ENCODE data around the gene SLC9A3.
"Not testable (repeated sequence)": the region's sequence is repeated elsewhere in the genome, so short reads cannot be mapped to it uniquely, and the experiment has no call there.

SLC9A3 gene

DNA sequence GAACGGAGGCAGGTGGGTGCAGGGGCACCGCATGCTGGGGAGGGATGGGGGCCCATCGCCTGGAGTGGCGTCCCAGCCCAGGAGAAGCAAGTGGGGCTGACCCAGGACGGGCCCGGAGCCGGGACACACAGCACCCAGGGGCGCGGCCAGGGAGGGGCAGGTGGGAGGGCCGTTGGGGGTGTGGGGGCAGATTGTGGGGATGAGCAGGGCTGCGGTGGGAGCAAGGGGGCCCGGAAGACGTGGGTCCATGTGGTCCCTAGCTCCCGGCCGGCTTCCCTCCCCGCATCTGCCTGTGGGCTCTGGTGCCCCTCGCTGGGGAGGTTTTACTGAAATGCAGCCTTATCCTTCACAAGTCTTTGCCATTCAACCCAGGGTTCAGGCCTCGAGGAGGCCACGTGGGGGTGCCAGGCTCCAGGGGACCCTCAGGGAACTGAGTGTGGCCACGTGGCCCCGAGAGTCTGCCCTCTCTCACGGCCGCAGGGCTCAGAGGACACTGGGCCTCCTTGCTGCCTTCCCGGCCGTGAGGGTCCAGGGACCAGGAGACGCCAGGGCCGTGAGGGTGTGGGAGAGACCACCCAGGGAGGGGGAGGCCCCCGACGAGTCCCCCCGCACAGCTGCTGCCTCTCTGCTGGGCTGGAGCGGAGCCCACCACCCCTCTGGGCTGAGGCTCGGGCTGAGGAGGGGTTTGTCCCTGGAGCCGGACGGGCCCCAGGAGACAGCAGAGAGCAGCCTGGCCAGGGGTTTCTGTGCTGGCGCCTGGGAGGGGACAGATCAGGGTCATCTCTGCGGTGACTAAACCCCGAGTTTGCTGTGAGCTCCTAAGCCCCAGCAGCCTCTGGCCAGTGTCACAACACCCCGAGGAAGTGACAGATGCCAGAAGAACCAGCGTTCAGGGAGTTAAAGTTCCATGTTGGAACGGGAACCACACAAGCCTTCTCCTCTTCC is 35.2 kb downstream of the SLC9A3 start:
- no peak for DNase-seq

DNA sequence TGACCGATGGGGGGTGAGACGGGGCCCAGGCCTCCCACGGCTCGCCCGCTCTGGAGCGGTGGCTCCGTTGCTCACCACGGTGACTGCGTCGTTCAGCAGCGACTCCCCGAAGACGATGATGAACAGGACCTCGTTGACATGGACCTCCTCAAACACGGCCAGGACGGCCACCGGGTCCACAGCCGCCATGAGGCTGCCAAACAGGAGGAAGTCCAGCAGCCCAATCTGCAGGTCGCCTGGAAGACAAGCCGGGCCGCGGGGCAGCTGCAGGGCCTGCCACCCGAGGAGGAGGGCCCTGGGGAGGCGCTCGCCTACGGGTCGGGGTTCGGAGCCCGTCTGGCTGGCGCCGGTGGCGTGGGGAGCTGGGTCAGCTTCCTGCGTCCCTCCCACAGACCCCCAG is 36.0 kb downstream of the SLC9A3 start:
- DNase-seq, result no peak

DNA sequence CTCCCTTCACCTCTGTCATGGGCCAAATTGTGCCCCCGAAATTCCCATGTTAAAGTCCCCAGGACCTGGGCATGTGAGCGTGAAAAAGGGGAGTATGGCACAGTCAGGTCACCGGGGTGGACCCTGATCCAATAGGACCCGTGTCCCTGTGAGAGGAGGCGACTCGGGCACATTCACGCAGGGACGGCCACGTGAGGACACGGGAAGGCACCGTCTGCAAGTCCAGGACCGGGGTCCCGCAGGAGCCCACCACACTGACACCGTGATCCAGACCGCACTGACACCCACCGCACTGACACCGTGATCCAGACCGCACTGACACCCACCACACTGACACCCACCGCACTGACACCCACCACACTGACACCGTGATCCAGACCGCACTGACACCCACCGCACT is 37.7 kb downstream of the SLC9A3 start:
- DNase-seq, result not testable (repeated sequence)

DNA sequence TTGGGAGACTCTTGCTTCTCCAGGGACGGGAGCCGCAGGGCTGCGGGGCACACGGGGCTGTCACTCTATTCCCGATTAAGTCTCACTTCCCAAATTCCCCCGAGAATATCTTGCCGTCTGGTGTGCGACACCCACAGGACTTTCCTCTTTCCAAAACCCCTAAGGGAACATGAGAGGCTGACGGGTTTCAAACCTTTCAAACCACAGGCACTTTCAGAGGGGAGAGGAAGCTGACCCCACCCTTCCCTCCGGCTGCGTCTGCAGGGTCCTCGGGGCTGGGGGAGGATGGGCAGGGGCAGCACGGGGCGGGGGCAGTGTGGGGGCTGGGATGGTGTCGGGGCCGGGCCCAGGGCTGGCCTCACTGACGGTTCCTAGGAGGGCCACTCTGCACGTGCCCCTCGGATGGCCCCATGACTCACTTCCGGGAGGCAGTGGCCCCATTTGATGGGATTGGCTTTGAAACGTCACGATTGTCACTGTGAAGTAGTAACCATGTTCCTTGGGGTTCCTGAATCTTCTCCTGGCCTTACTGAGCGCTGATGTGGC is 38.2 kb downstream of the SLC9A3 start:
- DNase-seq, result no peak

DNA sequence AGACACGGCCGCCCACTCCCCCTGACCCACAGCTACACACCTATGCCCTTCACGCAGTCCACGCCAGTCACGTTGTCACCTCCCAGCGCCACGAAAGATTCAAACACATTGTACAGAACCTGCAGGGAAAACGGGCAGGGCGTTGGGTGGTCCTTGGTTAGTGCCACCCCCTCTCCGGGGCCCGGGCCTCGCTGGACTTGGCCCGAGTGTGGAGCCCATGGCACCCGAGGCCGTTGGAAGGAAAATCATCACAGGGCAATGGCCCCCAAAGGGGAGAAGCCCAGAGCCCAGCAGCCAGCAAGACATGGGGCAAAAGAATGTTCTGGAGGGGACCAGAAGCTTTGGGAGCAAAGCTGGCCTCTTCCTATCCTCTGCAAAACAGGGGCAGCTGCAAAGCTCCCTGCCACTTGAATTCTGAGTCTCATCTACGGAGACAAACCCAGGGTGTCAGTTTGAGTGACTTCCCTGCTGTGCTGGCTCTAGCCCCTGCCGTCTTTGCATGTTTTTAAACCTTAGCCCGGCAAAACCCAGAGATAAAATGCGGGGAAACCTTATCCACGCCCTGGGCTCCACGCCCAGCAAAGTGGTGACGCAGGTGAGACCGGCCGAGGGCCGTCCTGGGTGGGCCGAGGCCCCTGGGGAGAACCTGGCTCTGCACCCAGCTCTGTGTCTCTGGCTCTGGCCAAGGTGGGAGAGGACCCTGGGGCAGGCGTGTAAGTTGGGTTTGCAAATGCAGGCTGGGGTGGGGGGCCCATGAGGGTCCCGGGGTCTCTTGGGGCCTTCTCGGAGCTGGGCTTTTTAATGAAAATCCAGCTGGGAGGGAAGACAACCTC is 38.9 kb downstream of the SLC9A3 start:
- no peak for DNase-seq

DNA sequence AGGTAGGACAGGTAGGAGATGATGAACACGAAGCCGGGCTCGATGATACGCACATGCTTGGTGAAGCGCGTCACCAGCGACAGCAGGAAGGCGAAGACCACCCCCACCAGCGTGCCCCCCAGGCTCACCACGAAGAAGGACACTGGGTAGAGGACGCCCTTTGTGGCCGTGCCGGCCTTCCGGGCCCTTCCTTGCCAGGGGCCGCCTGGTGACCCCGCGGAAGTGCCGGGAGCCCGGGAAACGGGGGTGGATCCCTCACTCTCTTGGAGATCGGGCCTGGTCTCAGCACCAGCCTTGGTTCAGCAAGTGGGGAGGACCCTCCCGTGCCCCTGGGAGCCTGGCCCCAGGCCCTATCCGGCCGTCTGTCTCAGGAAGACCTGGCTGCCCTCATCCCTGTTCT is 39.7 kb downstream of the SLC9A3 start:
- no peak for DNase-seq

DNA sequence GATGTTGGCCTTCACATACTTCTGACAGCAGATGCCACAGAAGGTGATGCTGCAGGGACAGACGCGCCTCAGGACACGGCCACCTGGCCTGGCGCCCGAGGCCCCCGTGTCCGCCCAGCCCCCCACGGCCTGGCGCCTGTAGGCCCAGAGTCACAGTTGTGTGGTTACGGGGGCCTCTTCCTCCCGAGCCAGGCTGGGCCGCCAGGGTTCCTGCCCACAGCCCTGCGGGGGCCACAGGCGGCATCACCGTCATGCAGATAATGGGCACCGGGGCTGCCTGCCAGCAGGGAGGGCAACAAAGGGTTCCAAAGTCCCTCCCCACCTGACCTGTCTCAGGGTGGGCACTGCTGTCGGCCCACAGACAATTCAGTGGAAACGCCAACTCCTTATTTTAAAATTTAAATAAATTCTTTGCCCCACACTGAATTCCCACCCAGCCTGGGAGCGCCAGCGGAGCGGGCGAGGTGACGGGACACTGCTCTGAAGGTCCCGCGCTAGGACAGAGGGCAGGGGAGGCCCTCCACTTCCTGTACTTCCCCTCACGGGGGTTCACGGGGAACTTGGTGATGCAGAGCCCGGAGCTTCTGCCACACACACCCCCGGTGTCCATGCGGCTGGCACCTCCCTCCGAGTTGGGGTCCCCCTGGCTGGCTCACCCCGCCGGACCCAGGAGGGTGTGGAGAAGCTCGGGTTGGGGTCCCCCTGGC is 40.7 kb downstream of the SLC9A3 start:
- DNase-seq, result no peak

DNA sequence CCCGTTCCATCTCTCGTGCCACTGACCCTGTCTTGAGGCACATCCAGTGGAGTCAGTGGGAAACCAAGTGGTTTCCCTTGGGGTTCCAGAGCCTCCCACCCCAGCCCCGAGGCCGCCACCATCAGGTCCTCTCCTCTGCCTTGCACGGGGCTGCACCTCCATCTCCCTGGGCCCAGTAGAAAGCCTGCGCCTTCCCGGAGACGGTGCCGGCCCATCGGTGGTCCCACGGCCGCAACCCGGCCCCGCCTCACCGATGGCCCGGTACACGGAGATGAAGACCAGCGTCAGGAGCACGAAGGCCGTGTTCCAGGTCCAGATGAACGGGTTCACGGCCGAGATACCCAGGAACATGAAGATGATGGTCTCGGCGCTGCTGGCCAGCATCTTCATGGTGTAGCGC is 41.2 kb downstream of the SLC9A3 start:
- DNase-seq, result no peak

DNA sequence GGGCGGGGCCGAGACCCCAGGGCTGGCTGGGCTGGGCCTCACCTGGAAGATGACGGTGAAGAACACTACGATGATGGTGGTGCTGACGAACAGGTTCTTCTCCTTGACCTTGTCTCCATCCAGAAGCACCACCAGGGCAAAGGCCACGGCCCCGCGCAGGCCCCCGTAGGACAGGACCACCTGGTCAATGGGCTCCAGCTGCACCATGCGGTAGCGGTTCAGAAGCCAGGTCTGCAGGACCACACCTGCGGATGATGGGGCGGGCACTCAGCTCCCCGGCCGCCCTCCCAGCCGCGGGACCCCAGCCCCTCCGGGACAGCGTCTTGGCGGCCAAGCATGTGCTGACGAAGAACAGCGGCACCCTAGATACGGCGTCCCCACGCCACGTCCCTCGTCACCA is 41.7 kb downstream of the SLC9A3 start:
- DNase-seq, result no peak

DNA sequence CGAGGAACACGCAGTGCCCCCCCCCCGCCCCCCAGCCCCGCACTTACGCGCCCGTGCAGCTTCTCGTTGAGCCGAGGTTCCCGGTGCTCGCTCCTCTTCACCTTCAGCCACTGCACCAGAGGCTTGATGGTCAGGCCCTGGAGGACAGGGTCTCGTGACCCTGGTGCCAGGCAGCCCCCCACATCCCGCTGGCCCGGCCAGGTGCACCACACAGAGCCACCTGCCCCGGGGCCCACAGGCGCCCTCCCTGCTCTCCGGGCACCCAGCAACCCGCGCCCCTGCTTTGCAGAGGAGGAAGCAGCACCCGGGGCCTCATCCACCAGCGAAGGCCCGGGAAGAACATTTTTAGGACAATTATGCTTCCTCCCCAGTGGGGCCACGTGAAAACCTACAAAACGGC is 42.2 kb downstream of the SLC9A3 start:
- no peak for DNase-seq

DNA sequence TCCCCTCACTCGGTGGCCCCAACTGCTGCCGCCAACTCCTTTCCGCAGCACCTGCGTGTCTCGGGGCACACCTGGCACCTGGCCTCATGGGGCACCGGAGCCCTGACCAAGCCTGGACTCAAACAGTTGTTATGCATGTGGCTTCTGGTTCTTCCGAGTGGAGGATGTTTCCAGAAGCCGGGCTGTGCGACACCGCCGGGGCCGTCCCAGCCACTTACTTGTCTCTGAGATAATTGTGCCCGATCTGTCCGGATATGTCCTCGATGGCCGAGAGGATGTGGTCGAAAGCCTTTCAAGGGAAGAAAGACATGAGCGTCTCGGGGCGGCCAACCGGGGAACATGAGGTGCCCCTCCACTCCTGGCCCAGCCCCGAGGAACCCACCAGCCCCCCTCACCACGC is 42.9 kb downstream of the SLC9A3 start:
- DNase-seq, result no peak

DNA sequence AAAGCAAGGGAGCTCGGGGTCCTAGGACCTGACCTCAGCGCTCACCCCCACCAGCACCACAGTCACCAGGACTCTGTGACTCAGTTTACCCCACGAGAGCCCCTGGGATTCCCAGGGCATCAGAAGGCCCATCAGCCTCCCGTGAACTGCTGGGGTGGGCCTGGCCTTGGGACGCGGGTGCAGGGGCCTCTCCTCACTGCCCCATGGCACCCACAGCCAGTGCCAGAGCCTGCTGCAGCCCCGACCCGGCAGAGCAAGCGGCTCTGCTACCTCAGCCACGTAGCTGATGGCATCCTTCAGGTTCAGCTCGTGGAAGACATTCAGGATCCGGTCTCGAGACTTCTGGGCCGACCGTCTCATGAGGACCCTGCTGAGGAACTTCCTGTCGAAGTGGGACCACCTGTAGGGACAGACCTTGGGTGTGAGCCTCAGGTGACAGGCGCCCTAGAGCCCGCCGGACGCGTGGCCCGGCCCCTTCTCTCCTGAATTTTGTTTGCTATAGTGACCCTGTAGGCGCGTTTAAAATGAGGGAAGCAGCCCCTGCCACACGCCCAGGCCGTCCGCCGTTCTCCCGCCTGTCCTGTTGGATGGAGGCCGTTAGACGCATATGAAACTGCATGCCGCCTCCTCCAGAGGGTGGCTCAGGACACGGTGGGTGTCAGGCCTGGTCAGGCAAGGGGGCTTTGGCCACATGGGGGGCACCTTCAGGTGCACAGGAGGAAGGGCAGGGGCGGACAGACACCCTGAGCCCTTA is 44.5 kb downstream of the SLC9A3 start:
- DNase-seq, result no peak

DNA sequence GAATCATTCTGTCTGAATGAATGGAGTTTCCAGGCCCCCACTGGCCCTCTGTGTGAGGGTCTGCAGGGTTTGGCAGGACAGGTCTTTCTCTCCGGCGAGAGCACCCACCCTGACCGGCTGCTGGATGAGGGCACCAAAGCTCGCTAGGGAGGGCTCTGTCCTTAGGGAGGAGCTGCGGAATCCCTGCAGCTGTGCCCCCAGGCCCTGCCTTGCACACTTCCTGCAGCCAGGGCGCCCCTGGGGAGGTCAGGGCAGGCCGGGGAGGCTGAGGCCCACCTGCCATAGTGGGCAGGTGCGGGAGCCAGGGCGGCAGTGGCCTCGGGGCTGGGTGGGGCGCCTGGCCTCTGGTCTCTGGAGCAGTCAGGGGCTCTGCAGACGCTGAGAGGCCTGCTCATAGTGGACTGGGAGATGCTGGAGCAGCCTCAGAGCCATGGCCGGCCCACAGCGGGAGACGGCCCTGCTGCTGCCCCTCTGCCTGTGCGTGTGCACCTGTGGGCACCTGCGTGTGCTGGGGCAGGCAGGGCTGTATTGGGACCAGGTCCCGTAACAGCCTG is 45.2 kb downstream of the SLC9A3 start:
- DNase-seq, result no peak

DNA sequence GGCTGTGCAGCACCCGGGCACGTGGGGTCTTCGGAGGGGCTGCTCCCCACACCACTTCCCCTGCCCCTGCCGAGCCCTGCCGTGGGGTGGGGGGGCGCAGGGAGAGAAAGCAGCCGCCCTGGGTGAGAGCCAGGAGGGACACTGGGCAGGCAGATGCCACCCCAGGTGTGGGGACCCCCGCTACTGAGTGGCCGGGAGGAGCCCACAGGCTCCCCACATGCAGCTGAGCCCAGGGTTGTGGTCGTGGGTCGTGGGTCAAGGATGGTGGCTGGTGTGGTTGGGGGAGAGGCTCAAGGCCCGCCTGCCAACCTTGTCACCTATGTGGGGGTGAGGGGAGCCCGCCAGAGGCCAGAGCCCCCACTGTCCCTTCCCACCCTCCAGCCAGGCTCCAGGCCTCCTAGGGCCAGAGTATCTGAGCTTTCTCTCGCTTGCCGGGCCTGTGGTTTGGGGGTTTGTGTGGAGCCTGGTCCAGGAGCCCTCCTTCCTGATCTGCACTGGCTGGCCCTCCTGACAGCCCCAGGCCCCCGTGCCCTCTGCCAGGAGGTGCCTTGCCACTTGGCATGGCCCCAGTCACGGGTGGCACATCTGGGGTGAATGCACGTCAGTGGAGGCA is 45.8 kb downstream of the SLC9A3 start:
- DNase-seq, result no peak

DNA sequence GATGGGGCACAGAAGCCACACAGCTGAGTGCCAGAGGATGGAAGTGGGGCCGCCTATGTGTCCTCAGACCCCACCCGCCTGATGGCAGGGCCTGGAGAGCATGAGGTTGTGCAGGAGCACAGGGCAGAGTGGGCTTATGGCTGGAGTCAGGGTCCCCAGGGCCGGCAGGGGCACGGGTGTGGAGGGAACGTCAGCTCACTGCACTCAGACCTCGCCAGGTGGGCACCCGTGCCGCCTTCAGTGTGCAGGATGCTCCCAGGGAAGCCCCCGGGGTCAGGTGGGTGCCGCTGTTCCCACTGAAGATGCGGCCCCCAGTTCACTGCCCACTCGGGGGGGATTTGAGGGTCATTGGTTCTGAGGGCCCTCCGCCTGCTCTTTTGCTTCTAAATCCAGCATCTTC is 46.4 kb downstream of the SLC9A3 start:
- DNase-seq, result no peak

DNA sequence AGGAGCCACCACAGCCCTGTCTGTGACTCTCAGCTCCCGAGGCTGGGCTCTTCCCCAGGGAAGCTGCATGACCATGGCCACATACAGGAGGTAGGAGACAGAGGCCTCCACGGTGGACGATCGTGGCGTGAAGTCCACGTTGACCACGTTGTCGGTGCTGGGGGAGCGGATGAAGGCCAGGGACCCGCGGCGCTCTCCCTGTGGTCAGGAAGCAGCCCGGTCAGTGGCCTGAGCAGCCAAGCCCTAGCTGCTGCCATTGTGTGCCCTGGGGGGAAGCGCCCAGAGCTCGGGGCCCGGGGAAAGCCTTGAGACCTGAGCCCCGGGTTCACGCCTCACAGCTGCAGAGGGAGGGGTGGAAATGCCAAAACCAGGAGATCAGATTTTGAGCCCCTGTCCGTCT is 47.0 kb downstream of the SLC9A3 start:
- DNase-seq, result no peak

DNA sequence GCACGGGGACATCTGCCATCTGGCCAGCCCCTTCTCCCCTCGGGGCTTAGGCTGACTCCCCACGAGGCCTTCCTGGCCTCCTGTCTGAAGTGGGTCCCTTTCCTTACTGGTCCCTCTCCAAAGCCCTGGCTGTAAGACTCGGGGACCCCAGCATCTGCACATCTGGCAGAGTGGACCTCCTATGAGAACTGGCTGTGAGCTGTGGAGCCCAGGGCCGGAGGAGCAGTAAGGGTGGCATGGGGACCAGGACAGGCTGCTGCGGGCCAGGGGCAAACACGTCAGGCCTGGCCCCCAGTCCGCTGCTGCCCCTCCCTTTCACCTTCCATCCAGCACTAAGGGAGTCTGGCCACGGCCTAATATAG is 47.5 kb downstream of the SLC9A3 start:
- DNase-seq, result no peak

DNA sequence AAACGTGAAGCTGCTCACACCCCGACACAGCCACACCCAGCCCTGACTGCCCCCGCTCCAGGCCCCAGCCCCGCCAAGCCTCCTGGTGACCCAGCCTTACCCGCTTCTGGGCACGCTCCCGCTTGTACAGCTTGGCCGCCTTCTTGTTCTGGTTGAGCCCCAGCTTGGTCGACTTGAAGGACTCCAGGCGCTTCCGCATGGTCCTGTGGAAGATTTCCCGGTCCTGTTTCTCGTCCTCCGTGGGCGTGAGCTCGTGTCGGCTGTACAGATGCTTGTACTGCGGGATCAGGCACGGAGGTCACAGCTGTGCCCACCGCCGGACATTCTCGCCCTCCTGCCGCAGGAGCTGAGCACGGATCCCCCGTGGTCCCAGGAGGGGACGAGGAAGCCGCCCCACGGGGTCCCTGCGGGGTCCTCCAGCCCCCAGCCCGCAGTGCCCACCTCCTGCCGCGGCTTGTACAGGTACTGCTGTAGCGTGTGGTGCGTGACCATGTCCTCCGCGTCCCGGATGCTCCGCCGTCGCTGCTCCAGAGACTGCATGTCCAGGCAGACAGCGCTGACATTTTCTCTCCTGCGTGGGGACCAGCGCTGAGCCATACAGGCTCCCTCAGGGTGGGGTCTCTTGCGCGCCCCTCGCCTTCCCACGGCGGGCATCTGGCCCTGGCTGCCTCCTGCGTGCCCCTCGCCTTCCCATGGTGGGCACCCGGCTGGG is 48.0 kb downstream of the SLC9A3 start:
- DNase-seq, result no peak

DNA sequence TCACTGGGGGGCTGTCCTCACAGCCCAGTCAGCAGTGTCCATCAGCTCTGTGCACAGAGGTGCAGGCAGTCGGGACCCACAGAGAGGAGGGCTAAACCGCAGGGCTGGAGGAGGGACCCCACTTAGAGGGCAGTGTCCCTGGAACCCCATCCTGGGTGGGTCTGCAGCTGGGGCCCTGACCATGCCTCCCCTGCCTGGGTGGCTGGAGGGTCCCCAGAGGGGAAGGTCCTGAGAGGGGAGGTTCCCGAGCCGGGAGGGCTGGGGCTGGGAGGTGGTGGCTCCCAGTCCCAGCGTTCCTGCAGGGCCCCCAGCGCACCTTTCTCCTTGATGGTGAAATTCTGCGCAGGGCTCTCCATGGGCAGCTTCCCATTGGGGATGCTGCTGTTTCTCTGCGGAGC is 48.5 kb downstream of the SLC9A3 start:
- no peak for DNase-seq

DNA sequence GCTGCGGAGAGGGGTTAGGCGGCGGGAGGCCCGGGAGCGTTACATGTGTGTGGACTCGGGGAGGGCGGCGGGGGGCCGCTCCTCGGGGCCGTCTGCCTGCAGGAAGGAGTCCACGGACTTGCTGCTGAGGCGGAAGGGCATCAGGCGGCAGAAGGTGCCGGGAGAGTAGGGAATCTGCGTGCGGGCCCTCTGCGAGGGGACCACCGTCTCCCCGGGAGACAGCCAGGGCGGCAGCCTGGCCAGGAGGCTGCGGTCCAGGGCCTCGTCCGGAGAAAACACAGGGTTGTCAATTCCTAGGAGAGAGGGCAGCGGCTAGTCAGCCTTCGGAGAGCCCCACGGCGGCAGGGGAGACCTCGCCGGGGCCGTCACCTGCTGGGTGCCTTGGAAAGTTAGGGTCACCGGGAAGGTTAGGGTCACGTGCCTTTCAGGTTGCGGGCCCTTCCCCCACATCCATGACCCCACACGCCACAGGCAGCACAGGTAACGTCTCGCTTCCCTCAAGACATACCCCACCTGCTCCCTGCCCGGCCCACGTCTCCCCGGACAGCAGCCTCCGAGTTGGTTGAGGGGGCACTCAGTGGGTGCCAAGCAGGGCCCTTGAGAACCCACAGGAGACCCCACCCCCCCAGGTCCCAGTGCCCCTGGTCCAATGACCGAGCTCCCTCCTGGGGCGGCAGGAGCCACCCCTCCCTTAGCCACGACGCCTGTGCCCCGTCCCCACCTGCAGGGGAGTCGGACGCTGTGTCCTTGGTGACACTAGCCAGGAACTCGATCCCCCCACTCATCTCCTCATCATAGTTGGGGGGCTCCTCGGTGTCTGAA is 49.2 kb downstream of the SLC9A3 start:
- no peak for DNase-seq

Measured in NCI-H2081 treated with DMSO at 0.1 percent for 48 hours (cell line).